Measurements from ENCODE around the gene GFRA3.

GFRA3 gene

GRCh38 chr5:138305797-138306196 lies 31.4 kb upstream of the GFRA3 start:
- Histone ChIP-seq H2AFZ (ENCODE audit: low read depth, low read length) (no peak overlapping the region), H3K4me2 (ENCODE audit: low read length) (no peak overlapping the region), H3K4me3 (ENCODE audit: low read length) (no peak overlapping the region), H3K9ac (ENCODE audit: low read length) (no peak overlapping the region), H4K20me1 (ENCODE audit: insufficient read depth, low read length) (no peaks in the 10 kb centered on the region), H3K27me3 (ENCODE audit: low read depth, low read length) (no peaks in the 10 kb centered on the region), H3K27ac (ENCODE audit: low read length) (no peak overlapping the region), H3K4me1 (ENCODE audit: low read length) (no peaks in the 10 kb centered on the region), H3K36me3 (replicated peaks; ENCODE audit: low read depth, low read length) (no peaks in the 10 kb centered on the region), H3K79me2 (ENCODE audit: low read length) (no peaks in the 10 kb centered on the region), H3K9me3 (ENCODE audit: insufficient read depth, low read length) (no peaks in the 10 kb centered on the region)
- TF ChIP-seq EZH2phosphoT487 (IDR thresholded peaks at IDR 0.05; ENCODE audit: low read depth), result no peak
- TF ChIP-seq CTCF (IDR thresholded peaks at IDR 0.05; ENCODE audit: low read depth, low read length), result no peak

- Histone ChIP-seq H3K4me1 (ENCODE audit: low read length) (no peaks in the 10 kb centered on the region), H3K79me2 (ENCODE audit: low read length) (no peaks in the 10 kb centered on the region), H3K4me2 (ENCODE audit: low read length) (no peak overlapping the region), H3K27ac (ENCODE audit: low read length) (no peak overlapping the region), H3K9ac (ENCODE audit: low read length) (no peak overlapping the region), H3K27me3 (ENCODE audit: low read depth, low read length) (no peaks in the 10 kb centered on the region), H4K20me1 (ENCODE audit: insufficient read depth, low read length) (no peaks in the 10 kb centered on the region), H2AFZ (ENCODE audit: low read depth, low read length) (no peak overlapping the region), H3K9me3 (ENCODE audit: insufficient read depth, low read length) (no peaks in the 10 kb centered on the region), H3K4me3 (ENCODE audit: low read length) (no peak overlapping the region), H3K36me3 (replicated peaks; ENCODE audit: low read depth, low read length) (no peaks in the 10 kb centered on the region)
- TF ChIP-seq CTCF (IDR thresholded peaks at IDR 0.05; ENCODE audit: low read depth, low read length) (no peak), EZH2phosphoT487 (IDR thresholded peaks at IDR 0.05; ENCODE audit: low read depth) (no peak)
Measured at GRCh38 chr5:138303372-138303771, 29.0 kb upstream of the GFRA3 start.

GRCh38 chr5:138289296-138289695 lies 14.9 kb upstream of the GFRA3 start:
- TF ChIP-seq CTCF (IDR thresholded peaks at IDR 0.05; ENCODE audit: low read depth, low read length) (no peak), EZH2phosphoT487 (IDR thresholded peaks at IDR 0.05; ENCODE audit: low read depth) (no peak)
- H2AFZ ChIP-seq (ENCODE audit: low read depth, low read length), result no peak overlapping the region

GRCh38 chr5:138287246-138287645 lies 12.8 kb upstream of the GFRA3 start:
- Histone ChIP-seq H3K4me2 (ENCODE audit: low read length) (no peak overlapping the region), H3K79me2 (ENCODE audit: low read length) (no peaks in the 10 kb centered on the region), H3K27me3 (ENCODE audit: low read depth, low read length) (no peaks in the 10 kb centered on the region), H3K4me3 (ENCODE audit: low read length) (no peak overlapping the region), H3K36me3 (replicated peaks; ENCODE audit: low read depth, low read length) (no peaks in the 10 kb centered on the region), H2AFZ (ENCODE audit: low read depth, low read length) (no peak overlapping the region), H4K20me1 (ENCODE audit: insufficient read depth, low read length) (no peaks in the 10 kb centered on the region), H3K27ac (ENCODE audit: low read length) (no peak overlapping the region), H3K4me1 (ENCODE audit: low read length) (peaks cover 4% of the 10 kb centered on the region; the same call in 1 of the 2 replicates), H3K9me3 (ENCODE audit: insufficient read depth, low read length) (no peaks in the 10 kb centered on the region), H3K9ac (ENCODE audit: low read length) (no peak overlapping the region)
- TF ChIP-seq CTCF (IDR thresholded peaks at IDR 0.05; ENCODE audit: low read depth, low read length) (no peak), EZH2phosphoT487 (IDR thresholded peaks at IDR 0.05; ENCODE audit: low read depth) (no peak)

More at GRCh38 chr5:138289296-138289695, 14.9 kb upstream of the GFRA3 start:
- Histone ChIP-seq H3K4me3 (ENCODE audit: low read length) (no peak overlapping the region), H3K4me1 (ENCODE audit: low read length) (peaks cover 4% of the 10 kb centered on the region; the same call in 1 of the 2 replicates), H3K27me3 (ENCODE audit: low read depth, low read length) (no peaks in the 10 kb centered on the region), H3K27ac (ENCODE audit: low read length) (no peak overlapping the region), H4K20me1 (ENCODE audit: insufficient read depth, low read length) (no peaks in the 10 kb centered on the region), H3K4me2 (ENCODE audit: low read length) (no peak overlapping the region), H3K9me3 (ENCODE audit: insufficient read depth, low read length) (no peaks in the 10 kb centered on the region), H3K9ac (ENCODE audit: low read length) (no peak overlapping the region), H3K36me3 (replicated peaks; ENCODE audit: low read depth, low read length) (no peaks in the 10 kb centered on the region), H3K79me2 (ENCODE audit: low read length) (no peaks in the 10 kb centered on the region)

Measured in OCI-LY3 (cell line).